ENCODE results near the gene CBX2.

CBX2 gene

GRCh38 chr17:79815836-79816461, 38.0 kb downstream of the CBX2 start:
- H3K4me3 ChIP-seq (ENCODE audit: low read depth, low read length) = no peak overlapping the region
- no peak for DNase-seq (ENCODE audit: low read depth)
- no peak for TF ChIP-seq CTCF (IDR thresholded peaks at IDR 0.05; ENCODE audit: insufficient read depth, low read depth, low read length, missing control alignments)

- no peak overlapping the region for H3K4me3 ChIP-seq (ENCODE audit: low read depth, low read length)
- TF ChIP-seq CTCF (IDR thresholded peaks at IDR 0.05; ENCODE audit: insufficient read depth, low read depth, low read length, missing control alignments) = no peak
- DNase-seq (ENCODE audit: low read depth) = no peak
Measured at GRCh38 chr17:79818026-79818758, 40.2 kb downstream of the CBX2 start.

- DNase-seq (ENCODE audit: low read depth) = no peak
- no peak overlapping the region for H3K4me3 ChIP-seq (ENCODE audit: low read depth, low read length)
- TF ChIP-seq CTCF (IDR thresholded peaks at IDR 0.05; ENCODE audit: insufficient read depth, low read depth, low read length, missing control alignments) = no peak
Measured at GRCh38 chr17:79819085-79819484, 41.1 kb downstream of the CBX2 start.

GRCh38 chr17:79819534-79820276, 41.8 kb downstream of the CBX2 start:
- no peak overlapping the region for H3K4me3 ChIP-seq (ENCODE audit: low read depth, low read length)
- TF ChIP-seq CTCF (IDR thresholded peaks at IDR 0.05; ENCODE audit: insufficient read depth, low read depth, low read length, missing control alignments) = no peak
- DNase-seq (ENCODE audit: low read depth) = no peak

- no peak overlapping the region for H3K4me3 ChIP-seq (ENCODE audit: low read depth, low read length)
- DNase-seq (ENCODE audit: low read depth) = no peak
- no peak for TF ChIP-seq CTCF (IDR thresholded peaks at IDR 0.05; ENCODE audit: insufficient read depth, low read depth, low read length, missing control alignments)
Measured at GRCh38 chr17:79820959-79821330, 43.0 kb downstream of the CBX2 start.

GRCh38 chr17:79821331-79822095, 43.6 kb downstream of the CBX2 start:
- no peak overlapping the region for H3K4me3 ChIP-seq (ENCODE audit: low read depth, low read length)
- no peak for DNase-seq (ENCODE audit: low read depth)
- no peak for TF ChIP-seq CTCF (IDR thresholded peaks at IDR 0.05; ENCODE audit: insufficient read depth, low read depth, low read length, missing control alignments)

Measured in GM12865 (cell line).